NCI-H187 treated with DMSO at 0.1 percent for 48 hours (cell line): ENCODE data around the gene PDLIM4.

ENCODE experiments used
- DNase-seq: peaks from one replicate; lab custom pipeline; 2025; lab: John Stamatoyannopoulos, UW

The PDLIM4 gene

GRCh38 chr5:132267166-132267739 is 9.8 kb downstream of the PDLIM4 start:
- no peak for DNase-seq

- DNase-seq = no peak
These were observed 10.7 kb downstream of the PDLIM4 start for GRCh38 chr5:132267931-132268768.

- no peak for DNase-seq
These were observed 11.5 kb downstream of the PDLIM4 start for GRCh38 chr5:132268769-132269551.

GRCh38 chr5:132269635-132270334 is 12.3 kb downstream of the PDLIM4 start:
- DNase-seq = no peak

- no peak for DNase-seq
These were observed 12.8 kb downstream of the PDLIM4 start for GRCh38 chr5:132270335-132270665.

- no peak for DNase-seq
These were observed 13.2 kb downstream of the PDLIM4 start for GRCh38 chr5:132270706-132271105.

GRCh38 chr5:132271251-132272246 is 14.1 kb downstream of the PDLIM4 start:
- no peak for DNase-seq

GRCh38 chr5:132272311-132273210 is 15.1 kb downstream of the PDLIM4 start:
- no peak for DNase-seq

GRCh38 chr5:132273631-132274030 is 16.1 kb downstream of the PDLIM4 start:
- no peak for DNase-seq

GRCh38 chr5:132274050-132274792 is 16.7 kb downstream of the PDLIM4 start:
- DNase-seq = no peak

- DNase-seq = no peak
These were observed 18.1 kb downstream of the PDLIM4 start for GRCh38 chr5:132275367-132276220.

GRCh38 chr5:132277256-132277655 is 19.8 kb downstream of the PDLIM4 start:
- DNase-seq = no peak

GRCh38 chr5:132277971-132278853 is 20.7 kb downstream of the PDLIM4 start:
- no peak for DNase-seq

GRCh38 chr5:132279801-132280200 is 22.3 kb downstream of the PDLIM4 start:
- DNase-seq = no peak

GRCh38 chr5:132280371-132281240 is 23.1 kb downstream of the PDLIM4 start:
- no peak for DNase-seq

- no peak for DNase-seq
These were observed 24.5 kb downstream of the PDLIM4 start for GRCh38 chr5:132281856-132282614.
